ENCODE results near the gene IFI44.

- TF ChIP-seq POLR2A (IDR thresholded peaks at IDR 0.05; ENCODE audit: low read depth, low read length) = no peak
- TF ChIP-seq POLR2AphosphoS5 (IDR thresholded peaks at IDR 0.05; ENCODE audit: low read depth, low read length) = no peak
These were observed 14.3 kb downstream of the IFI44 start for GRCh38 chr1:78663923-78664322.
